Islet precursor cell (in vitro differentiated cells): ENCODE results near the gene HEPN1.
"Not testable (repeated sequence)": the region's sequence is repeated elsewhere in the genome, so short reads cannot be mapped to it uniquely, and the experiment has no call there.

Experiments
- DNase-seq: peaks from one replicate; pipeline ENCODE4 v3.0.0-alpha.2; 2018

Gene HEPN1

DNA sequence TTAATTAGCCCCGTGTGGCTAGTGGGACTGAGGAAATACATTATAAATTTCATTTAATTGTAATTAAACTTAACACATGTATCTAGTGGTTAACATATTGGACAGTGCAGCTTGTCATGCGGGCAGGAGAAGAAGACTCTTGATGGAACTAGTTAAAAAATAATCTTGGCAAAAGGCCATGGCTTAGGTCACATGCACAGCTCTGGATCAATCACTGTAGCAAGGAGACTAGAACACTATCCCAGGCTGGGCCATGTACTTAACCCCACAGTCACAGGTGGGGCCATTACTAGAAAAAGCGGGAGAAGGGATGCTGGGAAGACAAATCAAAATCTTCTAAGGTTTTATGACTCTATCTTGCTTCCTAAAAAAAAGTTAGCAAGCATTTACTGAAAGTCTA lies 25.5 kb downstream of the HEPN1 start:
- DNase-seq: no peak

DNA sequence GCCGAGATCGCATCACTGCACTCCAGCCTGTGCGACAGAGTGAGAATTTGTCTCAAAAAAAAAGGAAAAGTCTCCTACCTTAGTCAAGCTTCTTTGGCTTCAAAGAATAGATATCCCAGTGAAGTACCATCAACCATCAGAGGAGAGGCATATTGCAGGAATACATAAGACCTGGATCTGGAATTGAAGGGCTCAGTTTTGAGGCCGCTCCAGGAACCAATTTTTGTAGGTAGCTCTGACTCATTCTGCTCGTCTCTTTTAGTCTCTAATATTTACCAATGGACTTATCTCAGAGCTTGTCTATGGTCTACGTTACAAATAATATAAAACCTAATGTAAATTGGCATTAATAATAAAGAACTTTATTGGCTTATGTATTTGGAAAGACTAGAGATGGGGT lies 26.8 kb downstream of the HEPN1 start:
- no peak for DNase-seq

DNA sequence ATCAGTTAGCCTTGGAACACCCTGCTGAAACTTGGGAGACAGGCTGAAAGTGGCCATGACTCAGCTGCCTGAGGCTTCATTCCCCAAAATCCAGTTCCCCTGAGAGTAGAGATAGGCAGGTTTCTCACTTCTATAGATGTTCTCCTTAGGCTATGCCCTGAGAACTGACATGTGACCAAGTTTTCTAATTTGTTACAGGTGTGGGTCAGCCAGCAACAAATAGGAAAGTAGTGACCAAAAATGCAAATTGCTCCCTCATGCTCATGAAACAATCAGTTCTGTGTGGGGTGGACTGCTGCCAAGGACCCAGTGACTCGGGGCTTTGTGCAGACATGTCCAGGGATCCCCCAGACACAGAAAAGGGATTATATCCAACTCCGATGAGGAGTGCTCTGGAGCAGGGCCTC lies 27.7 kb downstream of the HEPN1 start:
- no peak for DNase-seq

DNA sequence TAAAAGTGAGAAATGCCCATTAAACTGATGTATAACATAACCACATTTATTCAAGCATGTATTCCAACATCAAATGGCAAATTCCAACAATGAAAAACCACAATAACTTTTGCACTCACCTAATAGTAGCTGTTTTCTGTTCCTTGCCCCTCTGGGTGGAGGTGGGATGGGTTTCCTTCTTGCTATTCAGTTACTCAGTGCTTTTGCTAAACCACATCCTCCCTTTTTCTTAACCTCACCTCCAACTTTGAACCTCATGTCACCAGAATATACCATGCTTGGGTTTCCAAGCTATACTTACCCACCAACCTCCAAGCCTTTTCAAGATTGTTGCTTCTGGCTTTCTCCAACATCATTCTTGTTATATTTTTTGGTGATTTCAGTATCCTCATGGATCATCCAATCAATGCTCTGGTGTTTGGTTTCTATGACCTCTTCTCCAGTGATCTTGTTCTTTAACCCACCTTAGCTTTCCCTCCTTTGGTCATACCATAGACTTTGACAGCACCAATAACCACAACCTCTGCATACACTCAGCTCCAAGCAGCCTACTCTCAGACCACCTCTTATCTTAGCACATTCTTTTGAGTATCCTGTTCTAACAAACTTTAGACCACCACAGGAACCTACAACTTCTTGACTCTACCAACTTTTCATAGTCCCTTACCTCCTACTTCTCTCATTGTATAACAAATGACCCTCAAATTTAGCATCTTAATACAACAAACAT lies 31.7 kb downstream of the HEPN1 start:
- DNase-seq: no peak

DNA sequence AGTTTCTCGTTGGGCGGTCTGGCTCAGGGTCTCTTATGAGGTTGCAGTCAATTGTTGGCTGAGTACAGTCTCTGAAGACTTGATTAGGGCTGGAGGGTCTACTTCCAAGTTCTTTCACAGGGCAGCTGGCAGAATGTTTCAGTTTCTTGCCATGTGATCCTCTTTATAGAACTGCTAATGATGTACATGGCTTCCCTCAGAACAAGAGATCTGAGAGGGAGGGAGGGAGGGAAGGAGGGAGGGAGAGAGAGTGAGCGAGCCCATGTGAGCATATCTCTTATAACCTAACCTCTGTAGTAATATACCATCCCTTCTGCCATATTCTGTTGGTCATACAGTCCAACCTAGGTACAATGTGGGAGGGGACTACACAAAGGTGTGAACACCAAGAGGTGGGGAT lies 32.3 kb downstream of the HEPN1 start:
- DNase-seq: no peak

DNA sequence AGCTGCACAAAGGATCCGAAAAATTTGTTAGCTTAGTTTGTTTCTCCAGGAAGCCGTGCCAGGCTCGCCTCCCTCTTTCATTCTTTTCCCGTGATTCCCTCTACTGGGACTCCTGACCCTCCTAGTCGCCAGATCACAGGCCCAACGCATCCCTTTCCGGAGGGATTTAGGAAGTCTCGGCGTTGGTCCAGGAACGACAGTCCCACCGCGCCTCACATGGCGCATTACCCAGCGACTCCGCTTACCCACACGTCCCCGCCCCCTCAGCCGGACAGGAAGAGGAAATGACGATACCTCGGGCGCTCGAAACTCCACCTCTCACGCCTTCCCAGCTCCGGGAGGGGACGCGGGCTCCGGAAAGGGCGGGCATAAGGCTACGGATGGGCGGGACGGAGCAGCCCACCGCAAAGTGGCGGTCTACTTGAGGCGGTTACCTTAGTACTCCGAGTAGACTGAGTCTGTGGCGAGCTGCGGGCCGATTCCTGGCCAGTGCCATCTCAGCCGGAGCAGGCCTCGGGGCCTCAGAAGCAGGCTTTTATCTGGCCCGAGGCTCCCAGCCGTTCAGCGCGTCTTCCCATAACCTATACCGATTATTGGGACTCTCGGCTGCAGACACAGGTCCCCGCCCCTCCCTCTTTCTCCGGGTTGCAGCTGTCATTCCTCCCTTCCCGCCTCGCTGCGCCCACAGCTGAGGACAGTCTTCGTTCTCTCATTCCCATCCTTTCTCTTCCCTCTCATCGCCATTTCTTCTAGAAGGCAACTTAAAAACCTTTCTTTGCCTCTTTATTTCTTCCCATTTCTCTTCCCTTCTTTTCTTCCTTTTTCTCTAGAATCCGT lies 34.9 kb downstream of the HEPN1 start, which contains the start of gene CCDC15:
CCDC15 (plus strand) TSS at position 450 of the 837 bp plus-strand sequence. CDS start 531 bp downstream, outside the sequence.
- DNase-seq: peak; percentile 99

DNA sequence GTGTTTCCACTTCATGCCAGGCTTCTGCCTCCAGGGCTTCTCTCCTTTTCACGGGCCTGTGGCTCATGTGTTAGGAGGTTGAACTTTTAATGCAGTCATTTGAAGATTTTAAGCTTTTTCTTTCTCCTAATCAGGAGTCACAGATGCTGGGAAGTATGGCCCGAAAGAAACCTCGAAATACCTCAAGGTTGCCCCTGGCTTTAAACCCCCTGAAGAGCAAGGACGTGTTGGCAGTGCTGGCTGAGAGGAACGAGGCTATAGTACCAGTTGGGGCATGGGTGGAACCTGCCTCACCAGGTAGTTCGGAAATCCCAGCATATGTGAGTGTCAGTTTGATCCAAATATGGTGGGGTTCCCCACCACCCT lies 35.5 kb downstream of the HEPN1 start:
- no peak for DNase-seq

DNA sequence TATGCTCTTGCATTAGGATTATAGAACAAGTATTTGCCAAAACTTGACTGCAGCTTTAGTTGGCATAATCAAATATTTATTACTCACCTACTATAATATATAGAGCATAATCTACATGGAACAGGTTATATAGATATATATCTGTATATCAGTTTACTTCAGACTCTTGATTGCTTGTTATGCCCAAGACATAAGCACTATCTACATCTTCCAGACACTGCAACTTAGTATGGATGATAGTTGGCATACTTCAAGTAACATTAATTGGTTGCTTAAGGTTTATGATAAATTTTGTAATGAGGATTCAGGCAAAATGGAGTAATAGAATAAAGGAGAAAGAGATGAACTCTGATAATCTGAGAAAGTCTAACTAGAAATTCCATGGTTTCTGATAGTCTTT lies 36.0 kb downstream of the HEPN1 start:
- no peak for DNase-seq

DNA sequence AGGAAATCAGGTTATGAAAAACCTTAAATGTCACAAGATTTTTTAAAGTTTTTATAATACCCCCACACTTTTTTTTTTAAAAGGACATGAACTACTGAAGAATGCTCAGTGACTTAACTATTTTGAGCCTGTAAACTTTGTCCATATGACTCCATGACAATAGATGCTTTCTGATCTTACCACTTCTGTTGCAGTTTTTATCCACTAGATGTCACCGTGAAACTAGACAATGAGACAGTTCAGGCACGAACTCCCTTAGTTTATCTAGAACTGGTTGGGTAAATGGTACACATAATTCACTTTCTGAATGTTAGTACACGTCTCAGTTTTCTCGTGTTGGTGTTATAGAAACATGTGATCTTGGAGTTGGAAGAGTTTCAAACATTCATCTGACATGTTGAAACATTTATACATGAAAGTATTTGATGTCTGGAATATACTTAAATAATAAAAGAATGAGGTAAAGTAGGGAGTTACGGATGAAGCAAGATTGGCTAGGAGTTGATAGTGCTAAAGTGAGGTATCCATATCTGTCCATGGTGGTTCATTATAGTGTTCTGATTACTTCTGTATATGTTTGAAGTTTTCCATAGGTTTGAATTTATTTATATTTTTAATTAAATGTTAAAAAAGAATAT lies 43.0 kb downstream of the HEPN1 start:
- DNase-seq: no peak

DNA sequence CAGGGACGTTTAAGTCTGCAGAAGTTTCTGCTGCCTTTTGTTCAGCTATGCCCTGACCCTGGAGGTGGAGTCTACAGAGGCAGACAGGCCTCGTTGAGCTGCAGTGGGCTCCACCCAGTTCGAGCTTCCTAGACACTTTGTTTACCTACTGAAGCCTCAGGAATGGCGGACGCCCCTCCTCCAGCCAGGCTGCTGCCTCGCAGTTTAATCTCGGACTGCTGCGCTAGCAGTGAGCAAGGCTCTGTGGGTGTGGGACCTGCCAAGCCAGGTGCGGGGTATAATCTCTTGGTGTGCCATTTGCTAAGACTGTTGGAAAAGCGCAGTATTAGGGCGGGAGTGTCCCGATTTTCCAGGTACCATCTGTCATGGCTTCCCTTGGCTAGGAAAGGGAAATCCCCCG lies 49.1 kb downstream of the HEPN1 start:
- DNase-seq: not testable (repeated sequence)
